ENCODE measurements around the gene CCL16. TPM values are rescaled to one million over a fixed set of nuclear protein-coding genes. Genes with fewer than 3 reads are reported as not detected.
A peak's percentile ranks its signal among the peaks of the same experiment; 100 is the strongest.
"Not testable (repeated sequence)": the region's sequence is repeated elsewhere in the genome, so short reads cannot be mapped to it uniquely, and the experiment has no call there.

Gene CCL16
- total RNA-seq, 1 experiment from 2014 or later = not detected

GRCh38 chr17:35998756-35999155 is 17.5 kb upstream of the CCL16 start:
- no peak for DNase-seq
- H3K9me3 ChIP-seq = no peaks in the 10 kb centered on the region
- no peak overlapping the region for H3K4me3 ChIP-seq
- H3K27me3 ChIP-seq = peaks cover 6% of the 10 kb centered on the region
- no peaks in the 10 kb centered on the region for H3K36me3 ChIP-seq

- Histone ChIP-seq H3K4me3 (no peak overlapping the region), H3K27me3 (peaks cover 6% of the 10 kb centered on the region), H3K9me3 (no peaks in the 10 kb centered on the region), H3K36me3 (no peaks in the 10 kb centered on the region)
- DNase-seq = no peak
These were observed 16.8 kb upstream of the CCL16 start for GRCh38 chr17:35998018-35998545.

- H3K27me3 ChIP-seq, H3K9me3 ChIP-seq, H3K36me3 ChIP-seq, DNase-seq, H3K4me3 ChIP-seq: not testable (repeated sequence)
These were observed 14.0 kb upstream of the CCL16 start for GRCh38 chr17:35995346-35995745.

- no peak overlapping the region for H3K4me3 ChIP-seq
- no peak for DNase-seq
These were observed 9.8 kb upstream of the CCL16 start for GRCh38 chr17:35991075-35991474.

GRCh38 chr17:35988164-35988563 is 6.9 kb upstream of the CCL16 start:
- Histone ChIP-seq H3K4me3 (no peak overlapping the region), H3K27me3 (no peaks in the 10 kb centered on the region), H3K9me3 (0 out of 2 replicates have a peak, but pooled peaks cover 2% of the 10 kb centered on the region), H3K36me3 (no peaks in the 10 kb centered on the region)
- DNase-seq = no peak

More at GRCh38 chr17:35991075-35991474, 9.8 kb upstream of the CCL16 start:
- H3K9me3 ChIP-seq = 0 out of 2 replicates have a peak, but pooled peaks cover 2% of the 10 kb centered on the region
- no peaks in the 10 kb centered on the region for H3K27me3 ChIP-seq
- H3K36me3 ChIP-seq = no peaks in the 10 kb centered on the region

- no peak for DNase-seq
- Histone ChIP-seq H3K27me3 (no peaks in the 10 kb centered on the region), H3K9me3 (0 out of 2 replicates have a peak, but pooled peaks cover 2% of the 10 kb centered on the region), H3K36me3 (no peaks in the 10 kb centered on the region), H3K4me3 (no peak within 1 kb of the TSS)
These were observed 5.3 kb upstream of the CCL16 start, which contains the start of gene CCL14 for GRCh38 chr17:35986643-35987042. TSS of gene CCL14 (minus strand) at chr17:35986729. CDS start at chr17:35986649, 80 bp downstream.

GRCh38 chr17:35984140-35984539 is 2.8 kb upstream of the CCL16 start:
- no peaks in the 10 kb centered on the region for H3K36me3 ChIP-seq
- H3K27me3 ChIP-seq = no peaks in the 10 kb centered on the region
- DNase-seq = no peak
- 0 out of 2 replicates have a peak, but pooled peaks cover 2% of the 10 kb centered on the region for H3K9me3 ChIP-seq
- no peak overlapping the region for H3K4me3 ChIP-seq

- no peak overlapping the region for H3K4me3 ChIP-seq
- no peak for DNase-seq
- H3K27me3 ChIP-seq = no peaks in the 10 kb centered on the region
- H3K36me3 ChIP-seq = no peaks in the 10 kb centered on the region
- no peaks in the 10 kb centered on the region for H3K9me3 ChIP-seq
These were observed 1.3 kb upstream of the CCL16 start for GRCh38 chr17:35982409-35983191.

GRCh38 chr17:35981908-35982330 is 622 bp upstream of the CCL16 start:
- H3K4me3 ChIP-seq = no peak overlapping the region
- no peaks in the 10 kb centered on the region for H3K36me3 ChIP-seq
- H3K9me3 ChIP-seq = no peaks in the 10 kb centered on the region
- H3K27me3 ChIP-seq = no peaks in the 10 kb centered on the region
- DNase-seq = no peak

- Histone ChIP-seq H3K4me3 (no peak overlapping the region), H3K36me3 (no peaks in the 10 kb centered on the region), H3K9me3 (no peaks in the 10 kb centered on the region), H3K27me3 (no peaks in the 10 kb centered on the region)
- peak; percentile 51 for DNase-seq
These were observed 3.0 kb downstream of the CCL16 start for GRCh38 chr17:35978346-35978745.

GRCh38 chr17:35977509-35977908 is 3.8 kb downstream of the CCL16 start:
- DNase-seq = no peak
- Histone ChIP-seq H3K9me3 (no peaks in the 10 kb centered on the region), H3K4me3 (no peak overlapping the region), H3K27me3 (no peaks in the 10 kb centered on the region), H3K36me3 (no peaks in the 10 kb centered on the region)

GRCh38 chr17:35973333-35974260 is 7.7 kb downstream of the CCL16 start:
- Histone ChIP-seq H3K4me3 (no peak overlapping the region), H3K9me3 (no peaks in the 10 kb centered on the region), H3K27me3 (no peaks in the 10 kb centered on the region), H3K36me3 (no peaks in the 10 kb centered on the region)
- peak; percentile 77 for DNase-seq

- no peaks in the 10 kb centered on the region for H3K9me3 ChIP-seq
- H3K36me3 ChIP-seq = no peaks in the 10 kb centered on the region
- DNase-seq = no peak
- no peaks in the 10 kb centered on the region for H3K27me3 ChIP-seq
- no peak overlapping the region for H3K4me3 ChIP-seq
These were observed 8.4 kb downstream of the CCL16 start for GRCh38 chr17:35972945-35973332.

GRCh38 chr17:35972535-35972934 is 8.8 kb downstream of the CCL16 start:
- no peak for DNase-seq
- H3K36me3 ChIP-seq = no peaks in the 10 kb centered on the region
- H3K9me3 ChIP-seq = no peaks in the 10 kb centered on the region
- H3K4me3 ChIP-seq = no peak overlapping the region
- H3K27me3 ChIP-seq = no peaks in the 10 kb centered on the region

- no peaks in the 10 kb centered on the region for H3K27me3 ChIP-seq
- no peak overlapping the region for H3K4me3 ChIP-seq
- H3K36me3 ChIP-seq = no peaks in the 10 kb centered on the region
- no peak for DNase-seq
- H3K9me3 ChIP-seq = no peaks in the 10 kb centered on the region
These were observed 9.2 kb downstream of the CCL16 start for GRCh38 chr17:35972066-35972465.

GRCh38 chr17:35969558-35970380 is 11.5 kb downstream of the CCL16 start:
- peak; percentile 49 for DNase-seq
- H3K36me3 ChIP-seq = no peaks in the 10 kb centered on the region
- H3K4me3 ChIP-seq = no peak overlapping the region
- H3K27me3 ChIP-seq = no peaks in the 10 kb centered on the region
- H3K9me3 ChIP-seq = no peaks in the 10 kb centered on the region

Measured in MG63 (cell line).